Astrocyte (in vitro differentiated cells and primary cell): Measurements from ENCODE around the gene ATF7.

Experiments
- EZH2 ChIP-seq: IDR thresholded peaks from 2 replicates; pipeline ENCODE4 v1.6.1; 2012; ENCODE audit warnings: mild to moderate bottlenecking, low read length, inconsistent platforms; ENCODE audit not compliant: insufficient read depth
- TF ChIP-seq, protein P1 (sequence below): IDR thresholded peaks from 2 replicates; pipeline ENCODE4 v1.5.1; 2011; ENCODE audit warnings: low read depth, mild to moderate bottlenecking, inconsistent platforms, low read length, moderate library complexity; ENCODE audit not compliant: insufficient read depth

- TF ChIP-seq, protein P1, sequence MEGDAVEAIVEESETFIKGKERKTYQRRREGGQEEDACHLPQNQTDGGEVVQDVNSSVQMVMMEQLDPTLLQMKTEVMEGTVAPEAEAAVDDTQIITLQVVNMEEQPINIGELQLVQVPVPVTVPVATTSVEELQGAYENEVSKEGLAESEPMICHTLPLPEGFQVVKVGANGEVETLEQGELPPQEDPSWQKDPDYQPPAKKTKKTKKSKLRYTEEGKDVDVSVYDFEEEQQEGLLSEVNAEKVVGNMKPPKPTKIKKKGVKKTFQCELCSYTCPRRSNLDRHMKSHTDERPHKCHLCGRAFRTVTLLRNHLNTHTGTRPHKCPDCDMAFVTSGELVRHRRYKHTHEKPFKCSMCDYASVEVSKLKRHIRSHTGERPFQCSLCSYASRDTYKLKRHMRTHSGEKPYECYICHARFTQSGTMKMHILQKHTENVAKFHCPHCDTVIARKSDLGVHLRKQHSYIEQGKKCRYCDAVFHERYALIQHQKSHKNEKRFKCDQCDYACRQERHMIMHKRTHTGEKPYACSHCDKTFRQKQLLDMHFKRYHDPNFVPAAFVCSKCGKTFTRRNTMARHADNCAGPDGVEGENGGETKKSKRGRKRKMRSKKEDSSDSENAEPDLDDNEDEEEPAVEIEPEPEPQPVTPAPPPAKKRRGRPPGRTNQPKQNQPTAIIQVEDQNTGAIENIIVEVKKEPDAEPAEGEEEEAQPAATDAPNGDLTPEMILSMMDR: no peak
- no peak for TF ChIP-seq EZH2
These were observed 127.9 kb downstream of the ATF7 start for GRCh38 chr12:53498235-53498630.
